Activated CD8-positive, alpha-beta memory T cell treated with anti-CD3 and anti-CD28 coated beads for 4 hours (primary cell): ENCODE results near the gene SEZ6L.

Experiments used
- DNase-seq, 2 donors: peaks; one replicate each; pipeline ENCODE4 v3.0.0-alpha.2; 2020; ENCODE audit warnings: low read depth in 2 of 2

Gene SEZ6L

GRCh38 chr22:26333088-26333800 is 164.0 kb downstream of the SEZ6L start:
- DNase-seq = no peak

GRCh38 chr22:26334232-26334631 is 165.0 kb downstream of the SEZ6L start:
- DNase-seq = no peak

- DNase-seq = no peak
Measured at GRCh38 chr22:26336773-26337172, 167.5 kb downstream of the SEZ6L start.

GRCh38 chr22:26339755-26340154 is 170.5 kb downstream of the SEZ6L start:
- no peak for DNase-seq

GRCh38 chr22:26342745-26343410 is 173.6 kb downstream of the SEZ6L start:
- DNase-seq = no peak

- no peak for DNase-seq
Measured at GRCh38 chr22:26345496-26345895, 176.2 kb downstream of the SEZ6L start.

GRCh38 chr22:26348810-26349526 is 179.7 kb downstream of the SEZ6L start:
- no peak for DNase-seq

GRCh38 chr22:26354707-26355106 is 185.4 kb downstream of the SEZ6L start:
- no peak for DNase-seq

- no peak for DNase-seq
Measured at GRCh38 chr22:26357281-26357680, 188.0 kb downstream of the SEZ6L start.

- DNase-seq = no peak
Measured at GRCh38 chr22:26357813-26358212, 188.6 kb downstream of the SEZ6L start.

GRCh38 chr22:26359156-26359555 is 189.9 kb downstream of the SEZ6L start:
- DNase-seq = no peak

- DNase-seq = peak; percentile 27 to 28
Measured at GRCh38 chr22:26360169-26360885, 191.1 kb downstream of the SEZ6L start.

GRCh38 chr22:26362471-26362870 is 193.2 kb downstream of the SEZ6L start:
- no peak for DNase-seq

GRCh38 chr22:26364066-26365015 is 195.1 kb downstream of the SEZ6L start:
- DNase-seq = peak; percentile 4 to 16

GRCh38 chr22:26367402-26368245 is 198.4 kb downstream of the SEZ6L start:
- peak; percentile 14 to 17 for DNase-seq

GRCh38 chr22:26372890-26373289 is 203.6 kb downstream of the SEZ6L start:
- no peak for DNase-seq

- no peak for DNase-seq
Measured at GRCh38 chr22:26374391-26375026, 205.2 kb downstream of the SEZ6L start.

GRCh38 chr22:26377170-26377830 is 208.0 kb downstream of the SEZ6L start:
- DNase-seq = no peak
